Left renal cortex interstitium (tissue), 4 donors: ENCODE measurements around the gene DMD. TPM values are rescaled to one million over a fixed set of nuclear protein-coding genes. Genes with fewer than 3 reads are reported as not detected.
"Not testable (repeated sequence)": the region's sequence is repeated elsewhere in the genome, so short reads cannot be mapped to it uniquely, and the experiment has no call there.

Experiments used
- DNase-seq, 4 donors: peaks; one replicate each; pipeline ENCODE4 v3.0.0-alpha.2; 2013; ENCODE audit warnings: low read depth in 4 of 4, low spot score in 2 of 4, missing footprints in 1 of 4
- polyA plus RNA-seq, 4 donors: library from polyadenylated mRNA; unstranded; fragments of 120-200 nt; gene quantifications; one replicate each; pipeline ENCODE4 v1.2.1, GENCODE V29; 2013; ENCODE audit not compliant: insufficient read length in 4 of 4

The DMD gene
- polyA plus RNA-seq, 4 donors: 14.0 to 17.4 (median 15.2) TPM

DNA sequence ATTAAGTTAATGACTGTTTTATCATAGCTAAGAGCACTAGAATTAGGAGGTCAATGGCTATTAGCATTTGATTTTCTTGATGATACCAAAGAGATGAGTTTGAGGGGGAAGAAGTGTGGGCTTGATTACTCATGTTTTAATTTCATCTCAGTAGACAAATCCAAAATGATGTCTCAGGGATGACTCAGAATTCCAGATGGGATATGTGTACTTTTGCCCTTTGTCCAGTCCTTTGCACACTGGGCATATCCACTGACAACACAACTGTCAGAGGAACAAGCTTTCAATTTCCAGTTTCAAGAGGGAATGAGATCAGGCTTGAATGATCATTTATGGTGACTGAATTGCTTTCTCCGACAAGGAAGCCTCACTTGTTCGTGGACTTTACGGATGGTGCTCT is 1814.2 kb downstream of the DMD start:
- no peak for DNase-seq

DNA sequence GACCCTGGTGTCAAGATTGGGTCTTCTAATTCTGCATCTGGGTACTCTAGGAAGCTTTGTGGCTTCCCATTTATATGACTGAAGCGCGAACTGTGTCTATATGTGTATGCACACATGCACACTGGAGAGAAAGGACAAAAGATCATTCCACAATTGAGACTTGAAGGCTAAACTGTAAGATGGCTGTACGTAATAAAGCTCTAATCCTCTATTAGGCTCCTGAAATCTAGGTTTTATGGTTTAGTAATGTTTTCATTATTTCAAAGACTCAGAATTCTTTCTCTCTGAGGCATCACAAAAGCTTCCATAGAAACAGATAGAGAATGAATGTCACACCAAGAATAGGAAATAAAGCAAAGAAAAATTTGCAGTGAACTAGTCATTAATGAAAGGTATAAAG is 1818.8 kb downstream of the DMD start:
- no peak for DNase-seq

DNA sequence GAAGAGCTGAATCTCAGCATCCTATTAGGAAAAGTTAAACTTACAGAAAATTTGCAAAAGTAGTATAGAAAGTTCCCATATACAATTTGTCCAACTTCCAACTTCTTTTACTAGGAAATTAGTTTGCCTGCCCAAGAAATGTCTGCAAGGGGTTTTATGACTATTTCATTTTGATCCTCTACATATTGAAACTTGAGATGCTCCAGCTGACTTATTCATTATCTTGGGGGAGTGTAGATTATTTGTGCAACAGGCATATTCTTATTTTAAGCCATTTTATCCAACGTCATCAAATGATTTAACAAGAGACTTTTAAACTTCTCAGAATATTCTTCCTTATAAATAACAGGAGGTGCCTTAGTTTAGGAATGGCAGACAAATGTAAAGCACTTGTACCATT is 1822.4 kb downstream of the DMD start:
- DNase-seq: no peak

DNA sequence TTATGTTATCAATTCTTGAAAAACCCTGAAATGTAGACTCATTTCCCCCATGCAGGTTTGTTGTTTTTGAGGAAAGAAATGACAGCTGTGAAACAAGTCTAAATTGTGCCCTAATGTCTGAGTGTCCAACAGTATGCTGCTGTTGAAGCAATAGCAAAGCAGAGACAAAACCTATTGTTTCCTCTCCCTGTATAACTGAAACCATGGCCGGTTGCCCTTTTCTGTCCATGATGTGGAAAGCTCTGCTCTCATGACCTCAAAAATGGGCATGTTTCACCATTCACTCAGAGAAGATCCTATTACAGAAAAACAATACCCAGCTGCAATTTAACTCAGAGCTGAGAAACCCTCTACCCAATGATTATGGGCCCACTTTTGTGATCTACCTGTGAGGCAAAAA is 1826.9 kb downstream of the DMD start:
- no peak for DNase-seq

DNA sequence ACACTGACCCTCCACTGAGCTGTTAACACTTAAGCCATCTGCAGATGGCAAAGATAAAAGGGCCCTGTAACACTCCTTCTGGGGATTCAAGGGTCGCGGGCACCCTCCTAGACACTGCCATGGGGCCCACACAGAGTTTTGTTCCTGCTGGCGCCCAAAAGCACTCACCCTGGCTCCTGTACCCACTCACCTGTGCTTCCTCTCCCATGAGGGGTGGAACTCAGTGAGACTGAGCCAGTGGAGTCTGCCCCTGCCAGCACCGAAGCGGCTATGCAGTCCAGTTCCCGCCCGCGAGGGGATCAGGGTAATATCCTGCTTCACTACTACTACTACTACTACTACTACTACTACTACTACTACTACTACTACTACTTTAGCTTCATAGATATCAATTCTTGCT is 1827.4 kb downstream of the DMD start:
- no peak for DNase-seq

DNA sequence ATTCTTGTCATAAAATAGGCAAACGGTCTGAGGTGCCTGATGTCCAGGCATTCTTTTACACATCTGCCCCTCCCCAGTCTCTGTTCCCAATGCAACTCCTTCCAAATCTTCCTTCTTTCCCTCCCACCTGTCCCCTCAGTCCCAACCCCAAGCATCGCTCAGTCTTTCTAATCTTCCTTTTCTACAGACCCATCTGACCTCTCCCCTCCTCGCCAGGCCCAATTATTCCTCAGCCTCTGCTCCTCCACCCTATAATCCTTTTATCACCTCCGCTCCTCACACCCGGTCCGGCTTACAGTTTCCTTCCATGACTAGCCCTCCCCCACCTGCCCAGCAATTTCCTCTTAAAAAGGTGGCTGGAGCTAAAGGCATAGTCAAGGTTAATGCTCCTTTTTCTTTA is 1832.4 kb downstream of the DMD start:
- not testable (repeated sequence) for DNase-seq

DNA sequence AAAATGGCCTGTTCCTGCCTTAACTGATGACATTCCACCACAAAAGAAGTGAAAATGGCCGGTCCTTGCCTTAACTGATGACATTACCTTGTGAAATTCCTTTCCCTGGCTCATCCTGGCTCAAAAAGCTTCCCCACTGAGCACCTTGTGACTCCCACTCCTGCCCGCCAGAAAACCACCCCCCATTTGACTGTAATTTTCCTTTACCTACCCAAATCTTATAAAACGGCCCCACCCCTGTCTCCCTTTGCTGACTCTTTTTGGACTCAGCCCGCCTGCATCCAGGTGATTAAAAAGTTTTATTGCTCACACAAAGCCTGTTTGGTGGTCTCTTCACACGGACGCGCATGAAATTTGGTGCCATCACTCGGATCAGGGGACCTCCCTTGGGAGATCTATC is 1833.5 kb downstream of the DMD start:
- not testable (repeated sequence) for DNase-seq

DNA sequence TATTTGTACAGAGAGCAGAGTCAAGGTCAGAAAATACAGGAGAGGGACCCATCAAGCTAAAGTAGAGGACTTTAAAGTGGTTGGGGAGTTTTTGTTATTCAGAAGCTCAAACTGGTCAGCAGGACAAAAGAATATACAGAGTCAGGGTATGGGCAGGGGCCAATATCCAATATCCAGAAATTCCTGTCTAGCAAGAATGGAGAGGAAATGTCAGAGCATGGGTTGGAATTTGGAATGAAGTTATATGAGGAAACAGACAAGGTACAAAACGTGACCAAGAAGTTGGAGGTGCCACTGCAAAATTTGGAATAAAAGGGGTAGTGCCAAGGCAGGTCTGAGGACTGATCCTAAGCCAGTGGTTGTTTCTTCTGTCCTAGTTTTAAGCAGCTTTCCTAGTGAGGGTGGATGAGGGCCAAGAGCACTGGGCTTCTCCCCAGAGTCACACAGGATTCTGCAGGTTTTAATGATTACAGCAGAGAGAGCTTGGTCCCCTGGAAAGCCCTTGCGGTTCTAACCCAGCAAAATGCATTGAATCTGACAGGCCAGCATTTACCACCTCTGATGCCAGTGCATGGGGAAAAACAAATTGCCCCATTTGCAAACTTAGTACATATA is 1834.8 kb downstream of the DMD start:
- DNase-seq: no peak

DNA sequence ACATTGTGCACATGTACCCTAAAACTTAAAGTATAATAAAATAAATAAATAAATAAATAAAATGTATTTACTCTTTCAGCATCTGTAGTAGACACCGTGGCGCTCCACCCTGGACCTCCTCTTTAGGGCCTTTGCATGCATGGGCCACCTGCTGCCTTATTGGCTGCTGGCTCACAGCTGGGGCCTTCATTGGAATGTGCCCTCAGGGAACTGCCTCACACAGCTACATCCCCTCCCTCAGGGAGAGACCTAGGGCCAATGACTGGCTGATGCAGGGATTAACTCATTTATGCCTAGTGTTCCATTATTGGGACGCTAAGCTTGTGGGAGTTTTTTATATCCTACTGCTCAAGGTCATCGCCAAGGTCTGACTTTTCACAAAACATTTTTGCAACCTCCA is 1836.6 kb downstream of the DMD start:
- no peak for DNase-seq

DNA sequence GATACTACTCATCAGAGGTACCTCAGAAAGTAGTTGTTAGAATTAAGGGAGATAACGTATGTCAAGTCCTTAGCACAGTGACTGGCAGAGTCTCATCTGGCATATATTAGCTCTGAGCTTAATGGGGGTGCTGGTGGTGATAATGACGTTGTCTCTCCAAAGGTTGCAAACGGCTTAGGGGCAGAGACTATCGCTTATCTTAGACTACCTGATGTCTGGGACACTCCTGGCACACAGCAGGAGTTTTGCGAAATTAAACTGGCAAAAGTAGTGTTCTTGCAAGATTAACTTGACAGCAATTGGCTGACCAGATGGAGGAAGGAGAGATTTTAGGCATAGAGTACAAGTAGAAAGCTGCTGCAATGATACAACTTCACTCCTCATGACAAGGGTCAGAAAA is 1839.4 kb downstream of the DMD start:
- no peak for DNase-seq

DNA sequence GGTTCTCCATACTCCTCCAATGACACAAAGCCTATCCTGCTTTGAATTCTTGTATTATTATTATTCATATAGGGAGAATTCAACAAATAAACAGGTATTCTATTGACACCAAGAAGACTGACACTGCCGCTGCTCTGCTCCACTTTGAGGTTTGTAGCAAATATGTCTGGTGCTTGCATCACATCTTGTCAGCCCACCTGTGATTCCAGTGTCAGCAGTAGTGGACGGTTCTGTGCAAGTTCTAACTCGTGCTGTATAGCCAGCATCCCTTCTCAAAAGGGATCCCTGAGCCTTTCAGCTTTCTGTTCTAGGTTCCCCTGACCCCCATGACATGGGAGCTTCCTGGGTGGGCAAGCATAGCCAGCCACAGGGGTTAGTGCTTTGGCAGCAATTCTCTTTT is 1843.5 kb downstream of the DMD start:
- no peak for DNase-seq

DNA sequence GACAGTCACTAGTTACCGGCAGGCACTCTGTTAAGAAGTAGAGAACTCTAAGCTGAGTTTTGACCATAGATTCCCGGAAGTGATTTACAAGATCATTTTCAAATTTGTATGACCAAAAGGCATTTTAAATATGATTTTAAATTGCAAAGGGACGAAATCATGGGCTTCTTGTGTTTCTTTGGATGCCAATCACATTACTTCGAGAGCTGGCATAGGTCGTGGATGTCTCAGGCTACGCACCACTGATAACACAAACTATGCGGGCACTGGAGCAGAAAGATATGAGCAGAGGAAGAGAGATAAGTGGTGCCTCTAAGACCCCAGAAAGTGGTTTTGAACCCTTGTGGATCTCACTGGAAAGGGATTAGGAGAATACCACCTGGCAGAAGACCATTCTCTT is 1845.3 kb downstream of the DMD start:
- no peak for DNase-seq

DNA sequence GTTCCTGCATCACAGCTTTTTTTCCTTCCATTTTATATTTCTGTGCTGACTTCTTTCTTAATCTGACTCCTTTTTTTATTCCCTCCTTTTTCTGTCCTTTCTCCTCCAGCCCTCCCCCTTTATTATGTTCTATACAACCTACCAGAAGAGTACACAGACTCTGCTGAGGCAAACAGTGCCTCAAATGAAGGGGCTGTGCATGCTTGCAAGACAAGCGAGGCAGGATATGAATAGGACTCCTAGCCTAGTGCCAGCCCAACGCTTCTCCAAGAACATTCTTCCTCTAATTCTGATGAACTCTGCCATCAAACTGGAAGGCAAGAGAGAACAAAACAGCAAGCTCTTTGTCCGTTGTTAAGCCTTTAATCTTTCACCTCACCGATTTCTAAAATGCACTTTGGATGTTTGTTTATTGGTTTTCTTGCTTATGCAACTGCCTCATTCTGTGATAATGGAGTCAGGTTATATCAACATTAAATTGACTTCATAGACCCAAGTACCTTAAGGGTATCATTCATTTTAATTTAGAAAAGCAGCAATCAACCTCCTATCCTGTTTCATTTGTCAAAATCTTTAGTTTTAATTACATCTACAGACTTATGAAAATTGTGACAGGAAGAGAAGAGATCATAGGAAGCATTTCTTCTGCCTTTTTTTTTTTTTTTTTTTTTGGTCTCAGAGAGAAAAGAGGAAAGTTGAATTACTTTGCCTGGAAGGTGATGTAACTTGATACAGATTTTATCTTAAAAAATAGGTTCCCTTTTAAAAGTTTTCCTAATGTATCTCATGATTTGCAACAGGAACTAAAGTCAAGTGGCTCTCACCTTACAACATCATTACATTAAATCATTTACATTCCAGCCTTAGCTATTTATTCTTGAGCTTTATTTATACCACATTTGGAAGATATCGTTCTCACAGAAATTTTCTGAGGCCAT is 1854.8 kb downstream of the DMD start:
- DNase-seq: no peak

DNA sequence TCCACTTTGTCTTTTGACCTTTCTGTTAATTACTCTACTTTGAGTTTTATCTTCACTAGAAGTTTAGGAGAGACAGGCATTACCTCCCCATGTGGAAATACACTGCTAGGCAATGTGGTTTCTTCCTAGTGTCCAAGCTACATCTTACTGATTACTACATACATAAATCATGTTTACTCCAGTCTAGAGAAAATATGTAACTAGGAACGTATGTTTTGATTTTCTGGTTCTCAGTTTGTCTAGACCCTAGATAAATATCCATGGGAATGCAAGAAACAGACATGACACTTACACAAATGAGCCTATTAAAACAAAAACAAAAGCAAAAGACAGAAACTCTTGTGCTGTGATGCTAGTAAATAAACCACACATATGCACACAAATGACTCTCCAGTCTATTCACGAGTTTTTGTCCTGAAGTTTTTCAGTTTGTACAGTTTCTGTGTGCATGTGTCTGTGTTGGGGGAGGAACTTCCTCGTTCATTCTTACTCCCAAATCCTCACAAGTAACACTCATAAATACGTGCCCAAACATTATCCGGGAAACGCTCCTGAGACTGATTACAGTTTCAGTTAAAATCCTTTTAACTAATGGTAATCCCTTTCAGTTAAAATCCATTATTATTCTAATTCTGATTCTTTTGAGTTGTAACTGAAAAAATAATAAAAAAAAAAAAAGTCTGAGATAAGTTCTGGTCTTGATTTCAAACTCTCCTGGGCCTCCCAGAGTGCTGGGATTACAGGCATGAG is 1856.0 kb downstream of the DMD start:
- no peak for DNase-seq

DNA sequence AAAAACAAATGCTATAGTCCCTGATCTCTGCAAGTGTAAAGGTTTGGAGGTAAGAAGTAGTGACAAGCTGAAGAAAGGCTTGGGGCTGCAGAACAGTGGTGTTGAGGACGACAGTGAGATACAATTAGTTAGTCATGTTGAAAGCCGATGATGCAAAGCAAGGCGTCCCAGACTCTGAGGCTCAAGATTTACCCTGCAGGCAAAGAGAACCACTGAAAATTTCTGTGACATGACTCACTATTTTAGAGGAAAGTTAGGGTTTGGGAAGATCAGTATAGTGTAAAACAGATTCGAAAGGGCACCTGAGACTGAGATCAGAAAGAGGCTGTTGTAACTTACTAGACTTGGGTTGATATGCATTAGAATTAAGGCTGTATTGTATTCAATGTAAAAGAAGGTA is 1858.3 kb downstream of the DMD start:
- no peak for DNase-seq

DNA sequence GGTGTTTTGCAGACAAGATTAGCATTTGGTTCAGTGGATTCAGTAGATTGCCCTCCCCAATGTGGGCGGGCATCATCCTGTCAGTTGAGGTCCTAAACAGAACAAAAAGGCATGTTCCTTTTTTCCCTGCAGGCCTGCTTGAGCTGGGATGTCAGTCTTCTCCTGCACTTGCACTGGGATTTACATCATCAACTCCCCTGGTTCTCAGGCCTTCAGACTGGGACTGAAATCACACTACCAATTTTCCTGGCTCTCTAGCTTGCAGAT is 1860.6 kb downstream of the DMD start:
- DNase-seq: no peak

DNA sequence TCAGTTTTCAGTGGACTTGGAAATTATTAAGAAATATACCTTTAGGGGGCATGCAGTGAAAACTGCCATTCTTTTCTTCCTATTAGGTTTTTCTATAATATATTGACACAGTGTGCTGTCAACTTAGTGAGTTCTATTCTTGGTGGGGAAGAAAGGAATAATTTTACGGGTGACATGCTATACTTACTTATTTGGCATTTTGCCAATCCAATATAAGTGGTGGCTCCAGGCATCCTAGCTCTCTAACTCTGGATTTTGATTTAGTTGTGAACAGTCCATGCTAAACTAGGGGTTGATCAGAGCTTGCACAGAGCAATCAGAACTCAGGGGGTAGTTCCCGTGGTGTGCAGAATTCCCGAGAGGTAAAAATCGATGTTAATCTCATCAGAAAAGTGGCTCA is 1861.8 kb downstream of the DMD start:
- DNase-seq: no peak

DNA sequence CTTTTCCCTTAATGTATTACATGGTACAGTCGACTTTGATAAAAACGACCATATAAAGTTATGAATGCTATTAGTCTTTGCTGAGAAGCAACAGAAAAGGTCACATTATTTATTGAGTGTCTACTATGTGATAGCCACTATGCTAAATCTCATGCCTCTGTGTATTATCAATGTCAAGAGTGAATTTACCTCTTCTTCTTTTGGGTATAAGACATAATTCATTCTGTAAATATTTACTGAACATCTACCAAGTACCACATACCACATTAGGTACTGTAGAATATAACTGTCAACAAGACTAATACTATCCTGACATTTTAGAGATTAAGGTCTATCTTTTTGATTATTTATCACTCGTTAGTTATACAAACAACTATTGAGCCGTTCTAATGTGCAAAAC is 1870.8 kb downstream of the DMD start:
- no peak for DNase-seq

DNA sequence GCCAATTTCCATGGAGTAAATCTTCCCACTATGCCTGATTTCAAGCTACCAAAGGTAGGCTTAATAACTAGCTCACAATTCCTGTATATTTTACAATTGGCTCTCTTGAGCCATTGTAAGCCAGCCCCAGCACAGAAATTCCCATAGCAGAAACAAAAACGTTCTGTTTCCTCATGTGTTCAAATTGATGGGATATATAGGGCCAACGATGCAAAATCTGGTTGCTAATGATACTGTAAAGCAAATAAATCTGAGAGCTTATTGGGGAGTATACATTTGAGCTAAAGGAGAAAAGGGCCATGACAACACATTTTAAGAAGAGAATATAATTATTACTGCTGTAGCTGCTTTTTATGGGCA is 1872.4 kb downstream of the DMD start:
- DNase-seq: no peak

DNA sequence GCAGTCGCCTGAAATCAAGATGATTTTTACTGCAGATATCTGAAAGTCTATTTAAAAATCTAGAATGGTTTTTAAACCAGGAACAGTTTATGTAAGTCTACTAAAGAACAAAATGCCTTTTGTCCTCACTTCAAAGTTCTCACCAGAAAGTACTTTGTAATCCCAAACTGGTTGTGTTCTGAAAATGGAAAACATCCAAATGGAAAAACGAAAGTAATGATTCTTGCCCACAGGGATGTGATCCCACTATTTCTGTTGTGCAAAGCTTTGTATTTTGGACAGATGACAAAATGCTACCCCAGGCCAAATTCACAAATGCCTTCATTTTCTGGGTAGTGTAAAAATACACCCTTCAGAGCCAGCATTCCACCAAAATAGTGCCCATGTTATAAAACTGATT is 1874.0 kb downstream of the DMD start:
- no peak for DNase-seq

DNA sequence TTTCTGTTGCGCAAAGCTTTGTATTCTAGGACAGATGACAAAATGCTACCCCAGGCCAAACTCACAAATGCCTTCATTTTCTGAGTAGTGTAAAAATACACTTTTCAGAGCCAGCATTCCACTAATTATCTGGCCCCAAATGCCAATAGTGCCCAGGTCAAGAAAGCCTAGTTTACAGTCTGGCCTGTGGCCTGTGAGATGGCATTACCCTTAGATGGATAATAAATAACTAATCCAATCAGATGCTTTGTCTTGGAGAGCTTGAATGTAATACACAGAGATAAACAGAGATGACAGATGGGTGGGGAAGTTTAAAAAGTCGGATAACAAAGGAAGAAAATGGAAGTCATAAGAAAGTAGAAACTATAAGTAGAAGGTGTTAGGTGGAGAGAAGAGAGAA is 1874.9 kb downstream of the DMD start:
- no peak for DNase-seq

DNA sequence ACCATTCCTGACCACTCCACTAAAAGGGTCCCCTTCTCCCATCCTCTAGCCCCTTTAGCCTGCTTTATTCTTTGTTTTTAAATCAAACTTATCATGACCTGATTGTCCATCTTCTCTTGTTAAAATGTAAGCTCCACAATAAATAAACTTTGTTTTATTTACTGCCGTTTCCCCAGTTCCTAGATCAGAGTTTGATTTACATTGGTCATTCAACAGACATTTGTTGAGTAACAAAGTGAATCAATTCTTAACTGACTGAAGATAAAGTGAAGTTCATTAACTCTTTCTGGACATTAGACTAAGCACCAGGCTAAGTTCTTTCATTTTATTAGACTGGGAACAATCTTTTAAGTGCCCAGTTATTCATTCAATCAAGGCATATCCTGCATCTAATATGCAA is 1876.4 kb downstream of the DMD start:
- no peak for DNase-seq
